T-helper 2 cell treated with Interferon-gamma antibody and Interleukin-4, amounts not matched to agents 100 ng/mL and 5 ng/mL, for 36 hours (primary cell): Measurements from ENCODE around the gene SV2C. TPM values are rescaled to one million over a fixed set of nuclear protein-coding genes. Genes with fewer than 3 reads are reported as not detected.
"Not testable (repeated sequence)": the region's sequence is repeated elsewhere in the genome, so short reads cannot be mapped to it uniquely, and the experiment has no call there.

Experiments used
- intact Hi-C: fragments of 100-400 bp; cut with micrococcal nuclease; formaldehyde crosslinking; loops from one replicate; pipeline ENCODE4 v1.15.1; 2023
- total RNA-seq: library from RNA; stranded (reverse); gene quantifications from 2 replicates; pipeline ENCODE4 v1.2.3, GENCODE V29; 2022

Gene SV2C
- total RNA-seq, 1 donor from 2014 or later, result 0.02 TPM

DNA sequence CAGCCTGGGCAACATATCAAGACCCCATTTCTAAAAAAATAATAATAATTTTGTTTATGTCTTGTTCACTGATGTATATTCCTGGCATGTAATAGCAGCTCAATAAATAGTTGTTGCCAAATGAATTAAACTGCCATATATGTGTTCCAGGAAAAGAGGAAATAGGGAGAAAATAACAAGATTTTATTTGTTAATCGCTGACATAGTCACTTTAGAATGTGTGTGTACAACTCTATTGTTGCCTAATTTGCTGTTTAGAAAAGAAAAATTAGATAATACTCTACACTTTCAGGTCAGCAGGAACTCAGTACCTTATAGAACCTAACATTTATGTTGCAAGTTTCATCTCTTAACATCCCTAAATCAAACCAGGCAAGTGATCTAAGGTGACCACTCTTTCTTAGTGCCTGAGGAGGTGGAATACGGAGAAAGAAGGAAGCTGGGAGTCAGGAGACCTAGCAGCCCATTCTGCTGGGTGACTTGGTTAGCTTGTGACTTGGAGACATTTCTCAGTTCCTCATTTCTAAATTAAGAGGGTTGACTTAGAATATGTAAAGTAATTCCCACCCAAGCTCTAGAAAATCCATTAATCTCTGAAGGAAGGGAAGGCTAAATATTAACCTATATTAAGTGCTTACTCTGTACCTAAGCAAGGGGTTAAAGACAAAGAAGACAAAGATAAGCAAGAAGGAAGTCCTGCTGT lies 209.6 kb downstream of the SV2C start:
- intact Hi-C loops, result no loop called here

DNA sequence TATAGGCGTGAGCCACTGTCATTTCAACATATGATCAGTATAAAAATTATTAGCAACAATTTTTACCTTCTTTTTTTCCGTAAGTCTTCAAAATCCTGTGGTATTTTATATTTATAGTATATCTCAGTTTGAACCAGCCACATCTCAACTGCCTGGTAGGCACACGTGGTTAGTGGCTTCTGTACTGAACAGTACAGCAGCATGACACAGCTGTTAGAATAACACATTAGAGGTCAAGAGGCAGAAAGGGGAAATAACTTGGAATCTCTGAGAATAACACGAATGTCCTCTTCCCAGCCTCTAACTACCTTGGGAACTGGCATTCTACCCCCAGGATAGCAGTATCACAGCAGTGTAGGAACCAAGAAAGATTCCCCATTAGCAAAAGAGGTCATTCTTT lies 211.4 kb downstream of the SV2C start:
- intact Hi-C loops, result no loop called here

DNA sequence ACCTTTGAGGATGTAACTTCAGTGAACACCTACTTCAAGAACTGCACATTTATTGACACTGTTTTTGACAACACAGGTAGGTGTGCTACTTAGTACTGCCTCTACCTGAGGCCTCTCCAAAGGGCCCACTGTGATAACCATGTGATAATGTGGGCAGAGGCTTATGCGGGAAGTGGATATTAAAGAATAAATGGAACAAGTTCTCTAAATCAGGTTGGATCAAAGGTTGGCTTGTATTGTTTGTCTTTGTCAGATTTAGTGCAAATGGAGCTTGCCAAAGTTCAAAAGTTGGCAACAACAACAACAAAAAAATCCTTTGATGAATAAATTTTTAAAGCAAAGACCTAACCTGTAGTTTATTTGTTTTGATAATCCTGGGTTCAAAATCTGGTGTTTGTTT lies 215.7 kb downstream of the SV2C start:
- intact Hi-C loops, result no loop called here

DNA sequence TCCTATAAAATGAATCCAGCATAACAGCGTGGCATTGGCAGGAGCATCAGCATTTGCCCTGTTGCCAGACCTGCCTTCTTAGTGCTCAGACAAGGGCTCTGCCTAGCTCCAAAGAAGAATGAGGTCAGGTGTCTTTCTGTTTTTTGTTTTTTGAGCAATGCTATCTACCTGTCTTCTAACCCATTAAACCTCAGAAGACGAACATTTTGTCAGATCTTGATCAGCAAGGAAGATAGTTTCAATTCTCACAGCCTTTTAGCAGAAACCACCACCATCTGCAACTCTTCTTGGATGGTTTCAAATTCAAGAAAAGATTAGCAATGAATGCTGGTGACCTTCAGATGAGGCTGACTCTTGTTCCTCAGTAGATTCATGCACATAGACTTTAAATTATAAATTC lies 216.4 kb downstream of the SV2C start:
- intact Hi-C loops, result no loop called here

DNA sequence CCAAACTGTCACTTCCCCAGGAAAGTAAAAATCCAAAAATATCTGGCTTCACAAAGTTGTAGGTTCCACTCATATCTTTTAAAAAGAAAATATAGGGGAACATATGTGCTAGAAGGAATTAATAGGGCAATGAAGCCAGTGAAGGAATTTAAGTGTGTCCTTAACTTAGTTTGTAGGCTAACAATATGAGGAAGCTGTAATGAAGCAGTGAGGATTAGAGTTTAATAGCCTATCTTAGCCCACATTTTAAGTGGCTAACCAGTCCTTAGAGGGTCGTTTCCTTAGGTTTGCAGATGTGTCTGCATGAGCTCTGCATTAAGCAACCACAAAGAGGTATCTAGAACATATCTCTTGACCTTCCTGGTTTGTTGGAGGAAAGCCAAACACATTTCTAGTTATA lies 218.7 kb downstream of the SV2C start:
- intact Hi-C loops, result not testable (repeated sequence)

DNA sequence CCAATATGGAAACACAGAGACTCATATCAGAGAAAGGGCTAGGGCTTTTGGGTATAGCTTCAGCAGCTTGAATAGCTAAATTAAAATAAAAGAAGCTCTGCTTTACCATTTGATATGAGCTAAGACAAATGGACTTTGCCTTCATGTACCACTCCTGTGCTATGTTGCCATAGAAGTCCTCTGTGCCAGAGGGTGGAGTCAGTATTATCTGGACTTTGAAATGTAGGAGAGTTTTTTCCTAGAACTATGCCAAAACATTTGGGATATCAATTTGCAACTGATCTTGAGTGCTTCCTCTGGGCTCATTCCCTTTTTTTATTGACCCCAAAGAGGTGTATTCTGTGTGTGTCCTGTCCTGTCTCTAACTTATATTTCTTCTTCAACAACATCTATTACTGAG lies 219.5 kb downstream of the SV2C start:
- intact Hi-C loops, result not testable (repeated sequence)

DNA sequence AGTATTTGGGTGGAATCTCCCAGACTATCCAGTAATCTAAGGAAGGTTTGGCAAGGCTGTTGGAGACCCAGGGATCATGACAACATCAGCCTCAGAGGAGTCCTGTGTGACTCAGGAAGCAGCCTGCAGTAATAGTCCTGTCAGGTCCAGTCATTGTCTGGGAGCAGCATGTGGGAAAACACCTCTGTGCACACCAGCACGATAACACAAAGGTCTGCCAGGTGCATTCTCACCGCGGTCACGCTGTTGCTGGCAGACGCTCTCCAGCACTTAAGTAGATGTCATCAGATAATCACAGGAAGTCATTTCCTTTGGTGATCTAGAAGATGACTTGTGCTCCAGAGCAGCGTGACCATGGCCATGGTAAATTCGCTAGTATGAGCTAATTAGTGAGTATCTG lies 220.7 kb downstream of the SV2C start:
- intact Hi-C loops, result no loop called here

DNA sequence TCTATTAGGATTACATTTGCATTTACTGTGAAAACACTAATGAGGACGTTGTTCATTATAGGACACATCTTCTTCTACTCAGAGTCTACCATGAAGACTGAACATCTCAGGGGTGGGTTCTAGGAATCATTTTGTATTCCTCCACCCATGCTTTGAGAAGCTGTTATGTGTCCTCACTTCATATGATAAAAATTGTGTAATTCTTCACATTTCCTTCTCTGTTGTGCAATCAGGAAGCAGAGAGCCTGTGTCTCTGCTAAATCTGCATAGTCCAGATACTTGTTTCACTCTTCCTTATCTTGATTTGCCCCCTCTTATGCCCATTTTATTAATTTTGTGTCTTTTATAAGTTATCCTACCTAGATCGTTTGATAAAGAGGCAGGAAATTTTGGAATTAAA lies 222.1 kb downstream of the SV2C start:
- intact Hi-C loops, result no loop called here

DNA sequence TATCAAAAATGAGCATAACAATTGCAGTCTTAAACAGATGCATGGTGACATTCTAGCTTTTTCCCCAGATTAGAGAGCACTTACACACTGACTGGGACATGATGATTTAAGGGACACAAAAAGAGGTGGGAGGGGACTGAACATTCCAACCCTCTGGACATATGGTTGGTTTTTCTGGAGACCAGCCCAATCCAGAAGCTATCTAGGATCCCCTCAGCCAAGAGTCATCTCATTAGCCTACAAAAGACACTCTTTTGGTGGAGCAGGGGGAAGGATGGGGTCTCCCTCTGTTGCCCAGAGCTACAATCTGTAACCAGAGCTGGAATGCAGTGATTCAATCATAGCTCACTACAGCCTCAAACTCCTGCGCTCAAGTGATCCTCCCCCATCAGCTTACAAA lies 222.6 kb downstream of the SV2C start:
- intact Hi-C loops, result no loop called here

DNA sequence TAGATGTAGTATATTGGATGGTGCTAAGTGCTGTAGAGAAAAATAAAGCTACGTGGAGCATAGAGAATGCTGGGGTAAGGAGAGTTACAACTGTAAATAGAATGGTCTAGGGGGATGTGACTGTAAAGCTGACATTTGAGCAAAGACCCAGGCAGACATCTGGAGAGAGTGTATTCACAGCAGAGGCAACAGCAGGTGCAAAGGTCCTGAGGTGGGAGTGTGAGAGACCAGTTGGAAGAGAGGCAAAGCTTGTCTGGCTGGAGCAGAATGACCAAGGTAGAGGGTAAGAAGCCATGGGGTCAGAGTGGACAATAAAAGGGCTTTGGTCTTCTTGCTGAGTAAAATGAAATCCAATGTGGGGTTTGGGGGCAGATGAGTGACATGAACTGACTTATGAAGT lies 227.0 kb downstream of the SV2C start:
- intact Hi-C loops, result no loop called here

DNA sequence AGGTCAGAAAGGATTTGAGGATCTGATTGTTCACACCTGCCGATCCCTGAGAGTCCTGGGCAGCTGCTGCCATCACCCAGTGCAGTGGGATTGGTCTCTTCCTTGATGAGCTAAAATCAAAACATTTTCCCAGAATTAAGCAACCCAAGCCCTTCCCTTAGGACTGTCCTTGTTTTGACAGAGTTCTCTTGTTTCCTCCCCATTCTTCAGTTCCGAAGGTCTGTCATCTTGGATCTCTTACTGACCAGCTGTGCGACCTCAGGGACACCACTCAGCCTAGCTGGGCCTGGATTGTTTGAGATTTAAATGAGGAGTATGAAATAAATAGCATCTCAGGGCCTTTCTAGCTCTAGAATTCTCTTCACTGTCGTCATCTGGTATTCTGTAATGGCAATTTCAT lies 229.6 kb downstream of the SV2C start:
- intact Hi-C loops, result no loop called here

DNA sequence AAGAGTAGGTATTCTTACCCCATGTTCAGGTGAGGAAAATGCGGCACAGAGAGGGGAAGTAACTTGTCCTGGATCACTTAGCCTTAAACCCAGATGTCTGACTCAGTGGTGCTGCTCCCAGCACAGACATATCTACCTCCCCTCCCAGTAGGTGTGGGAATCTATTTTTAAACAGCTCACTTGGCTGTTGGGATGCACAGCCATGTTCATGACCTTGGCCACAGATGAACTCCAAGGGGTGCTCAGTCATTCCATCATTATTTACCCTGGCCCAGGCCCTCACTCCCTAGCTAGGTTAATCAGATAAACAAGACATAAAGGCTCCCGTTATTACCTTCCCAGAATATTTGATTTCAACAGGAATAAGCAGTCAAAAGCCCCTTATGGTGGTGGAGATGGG lies 231.5 kb downstream of the SV2C start:
- intact Hi-C loops, result no loop called here

DNA sequence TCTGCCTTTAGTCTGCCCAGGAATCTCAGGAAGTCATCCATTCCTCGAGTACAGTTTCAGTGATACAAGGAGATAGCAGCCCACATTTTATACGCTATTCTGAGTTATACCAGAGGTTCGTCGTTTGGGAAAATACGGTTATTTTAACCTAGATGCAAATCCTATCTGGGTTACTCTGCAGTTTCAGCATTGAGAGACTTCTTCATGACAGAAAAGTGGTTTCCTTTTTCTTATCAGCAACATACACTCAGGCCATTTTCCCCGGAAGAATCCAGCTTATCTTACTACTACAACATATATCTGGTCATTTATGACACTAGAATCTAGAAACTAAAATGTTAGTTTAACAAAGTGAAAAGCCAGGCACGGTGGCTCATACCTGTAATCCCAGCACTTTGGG lies 236.5 kb downstream of the SV2C start:
- intact Hi-C loops, result no loop called here

DNA sequence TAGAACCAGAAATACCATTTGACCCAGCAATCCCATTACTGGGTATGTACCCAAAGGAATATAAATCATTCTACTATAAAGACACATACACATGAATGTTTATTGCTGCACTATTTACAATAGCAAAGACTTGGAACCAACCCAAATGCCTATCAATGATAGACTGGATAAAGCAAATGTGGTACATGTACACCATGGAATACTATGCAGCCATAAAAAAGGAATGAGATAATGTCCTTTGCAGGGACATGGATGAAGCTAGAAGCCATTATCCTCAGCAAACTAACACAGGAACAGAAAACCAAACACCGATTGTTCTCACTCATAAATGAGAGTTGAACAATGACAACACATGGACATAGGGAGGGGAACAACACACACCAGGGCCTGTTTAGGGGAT lies 240.3 kb downstream of the SV2C start:
- intact Hi-C loops, result not testable (repeated sequence)

DNA sequence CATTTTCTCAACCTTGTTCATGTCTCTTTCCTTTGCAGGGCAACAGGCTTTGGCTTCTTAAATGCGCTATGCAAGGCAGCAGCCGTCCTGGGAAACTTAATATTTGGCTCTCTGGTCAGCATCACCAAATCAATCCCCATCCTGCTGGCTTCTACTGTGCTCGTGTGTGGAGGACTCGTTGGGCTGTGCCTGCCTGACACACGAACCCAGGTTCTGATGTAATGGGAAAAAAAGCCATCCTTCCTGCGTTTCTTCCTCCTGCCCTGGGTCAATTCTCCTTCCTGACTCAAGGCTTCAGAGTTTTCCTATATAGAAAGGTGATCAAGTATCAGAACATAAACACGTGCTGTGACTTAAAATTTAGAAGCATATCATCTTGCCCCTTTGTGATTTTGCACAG lies 242.1 kb downstream of the SV2C start:
- intact Hi-C loops, result no loop called here

DNA sequence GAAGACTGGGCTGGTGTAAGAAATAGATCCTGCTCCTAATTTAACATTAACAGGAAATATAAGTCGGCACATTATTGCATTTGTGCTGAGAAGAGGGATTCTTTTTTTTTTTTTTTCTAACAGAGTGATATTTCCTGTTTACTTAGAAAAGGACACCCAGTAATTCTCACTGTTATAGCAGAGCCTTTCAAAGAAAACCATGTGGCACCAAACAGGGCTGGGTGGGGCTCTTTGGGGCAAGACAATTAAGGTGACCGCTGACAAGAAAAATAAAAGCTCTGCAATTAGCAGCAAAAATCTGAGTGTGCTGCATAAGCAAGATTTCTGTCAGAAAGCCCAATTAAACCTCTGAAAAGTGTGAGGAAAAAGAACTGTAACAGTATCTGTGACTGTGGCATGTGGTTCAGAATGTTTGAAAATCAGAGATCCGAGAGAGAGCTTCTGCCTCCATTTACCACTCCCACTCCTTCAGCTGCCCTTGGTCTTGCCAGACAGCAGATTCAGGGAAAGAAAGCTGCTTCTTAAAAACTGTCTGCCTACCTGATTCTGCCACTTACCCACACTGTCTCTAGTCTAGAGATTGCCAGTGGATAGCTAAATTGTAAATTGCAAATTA lies 242.8 kb downstream of the SV2C start:
- intact Hi-C loops, result no loop called here

DNA sequence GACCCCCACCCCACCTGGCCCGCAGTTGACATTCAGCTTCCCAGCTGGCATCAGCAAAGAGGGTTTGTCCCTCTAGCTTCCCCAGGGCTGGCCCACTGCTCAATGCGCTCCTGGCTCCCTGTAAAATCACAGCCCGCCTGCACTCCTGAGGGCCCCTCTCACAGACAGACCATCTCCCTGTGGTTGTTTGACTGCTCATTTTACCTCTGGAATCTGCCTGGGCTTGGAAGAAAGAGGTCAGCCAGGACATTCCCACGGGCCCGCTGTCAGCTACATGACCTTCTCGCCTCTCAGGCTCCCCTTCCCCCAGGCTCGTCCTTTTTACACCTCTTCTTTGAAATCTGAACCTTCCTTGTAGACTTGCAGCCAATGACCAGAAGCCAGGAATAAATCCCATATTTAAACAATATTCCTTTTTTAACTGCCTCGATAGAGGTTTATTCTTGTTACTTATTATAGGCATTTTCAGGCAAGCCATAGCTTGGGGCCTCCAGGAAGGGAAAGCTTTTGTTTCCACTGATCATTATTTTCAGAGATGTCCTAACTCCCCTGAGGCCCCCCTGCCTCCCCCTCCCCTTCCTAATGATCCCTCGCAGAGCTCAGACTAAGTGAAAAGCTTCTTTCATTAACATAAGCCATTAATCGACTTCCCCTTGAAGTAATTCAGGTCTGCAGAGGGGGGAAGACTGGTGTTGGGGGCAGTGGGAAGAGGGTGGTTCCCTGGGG lies 243.6 kb downstream of the SV2C start:
- intact Hi-C loops, result no loop called here

DNA sequence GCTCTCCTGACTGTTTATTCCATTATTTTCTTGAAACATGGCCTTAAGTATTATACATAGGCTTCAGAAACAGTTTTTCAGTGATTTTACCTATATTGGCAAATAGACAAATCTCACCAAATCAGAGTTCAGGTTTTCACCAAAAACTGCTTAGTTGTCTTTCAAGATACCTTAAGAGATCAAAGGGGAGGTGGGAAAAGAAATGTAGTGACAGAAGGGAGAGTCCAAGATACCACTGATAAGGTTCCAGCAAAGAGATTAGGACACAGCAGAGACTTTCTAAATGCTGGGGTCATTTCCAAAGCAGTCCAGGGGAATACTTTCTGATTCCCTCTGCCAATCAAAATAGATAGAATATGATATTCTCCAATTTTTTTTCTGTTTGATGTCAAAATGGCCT lies 246.2 kb downstream of the SV2C start:
- intact Hi-C loops, result no loop called here

DNA sequence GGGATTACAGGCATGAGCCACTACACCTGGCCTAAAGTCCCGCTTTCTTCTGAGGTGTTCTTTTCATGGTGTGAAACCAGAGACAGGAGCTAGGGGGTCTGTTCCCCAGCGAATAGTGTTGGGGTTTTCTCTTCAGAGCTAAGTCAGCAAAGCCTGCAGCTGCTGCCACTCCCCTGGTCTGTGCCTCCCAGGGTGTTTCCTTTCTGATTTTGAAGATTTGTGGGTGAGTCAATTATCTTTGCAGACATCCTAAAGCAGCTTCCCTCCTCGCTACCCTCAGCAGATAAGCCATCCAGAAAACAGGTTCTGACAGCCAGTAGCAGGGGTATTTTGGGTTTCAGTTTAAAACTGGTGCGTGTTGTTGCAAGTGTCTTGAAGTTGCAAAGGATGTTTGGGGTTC lies 247.9 kb downstream of the SV2C start:
- intact Hi-C loops, result loop anchor here (1.0 to 5.0 kb wide), 3 partner anchors 71 to 216 kb away; no protein-coding TSS in a partner anchor

DNA sequence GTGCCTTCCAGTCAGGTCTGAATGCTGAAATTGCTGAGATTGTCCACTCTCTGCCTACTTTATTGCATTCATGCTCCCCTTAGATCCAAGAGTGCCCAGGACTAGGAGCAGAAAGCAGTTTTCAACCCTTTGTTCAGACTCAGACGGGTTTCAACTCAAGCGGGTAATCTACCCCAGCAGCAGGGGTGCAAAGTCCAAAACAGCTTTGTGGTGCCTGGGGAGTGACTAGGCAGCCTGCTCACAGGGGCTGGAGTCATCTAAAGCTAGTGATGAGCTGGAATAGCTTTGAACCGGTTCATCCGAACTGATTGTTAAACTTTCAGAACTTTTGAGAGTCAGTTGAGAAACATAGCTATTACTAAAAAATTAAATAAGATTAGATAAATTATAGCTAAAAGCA lies 248.9 kb downstream of the SV2C start:
- intact Hi-C loops, result loop anchor here (5.0 kb wide), 1 partner anchor 140 kb away; no protein-coding TSS in a partner anchor

DNA sequence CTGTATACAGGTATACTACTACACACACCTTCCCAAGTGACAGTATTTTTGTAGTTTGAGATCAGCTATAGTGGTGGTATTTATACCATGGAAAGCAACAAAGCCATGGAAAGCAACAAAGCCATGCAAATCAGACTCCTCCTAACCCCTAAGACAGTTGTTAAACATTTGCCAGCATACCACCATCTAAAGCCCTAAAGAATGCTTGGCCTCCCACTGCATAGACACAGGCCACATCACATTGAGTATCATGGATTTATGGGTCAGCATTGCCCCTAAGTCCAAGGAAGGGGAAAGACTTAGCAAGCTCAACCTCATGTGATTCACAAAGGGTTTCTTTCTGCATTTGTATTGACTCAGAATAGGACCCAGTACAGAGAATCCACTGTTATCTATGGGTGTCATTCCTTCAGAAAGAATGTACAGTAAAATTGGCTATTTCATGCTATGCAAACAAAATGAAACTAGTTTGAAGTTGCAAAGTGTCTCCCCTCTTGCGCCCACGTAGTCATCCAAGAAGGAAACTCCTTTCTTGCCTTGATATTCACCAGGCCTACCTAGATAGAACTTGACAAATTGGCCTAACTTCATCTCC lies 249.5 kb downstream of the SV2C start:
- intact Hi-C loops, result loop anchor here (5.0 kb wide), 1 partner anchor 140 kb away; no protein-coding TSS in a partner anchor

DNA sequence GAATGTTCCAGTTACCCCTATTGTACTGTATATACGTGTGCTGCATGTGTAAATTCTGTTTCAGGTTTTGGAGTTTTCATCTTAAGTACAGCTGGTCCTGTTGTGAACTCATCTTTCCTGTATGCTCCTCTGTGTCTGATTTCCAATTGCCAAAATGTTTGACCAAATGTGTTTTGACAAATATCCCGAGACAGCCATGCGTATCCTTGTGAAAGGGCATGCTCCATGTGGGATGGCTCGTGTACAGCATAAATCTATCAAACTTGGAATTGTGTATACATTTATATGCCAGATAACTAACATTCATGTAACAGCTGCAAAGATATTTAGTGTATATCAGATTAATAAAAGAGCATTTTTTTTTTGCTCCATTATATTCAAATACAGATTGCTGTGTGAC lies 250.4 kb downstream of the SV2C start:
- intact Hi-C loops, result loop anchor here (5.0 kb wide), 1 partner anchor 139 kb away; no protein-coding TSS in a partner anchor
